Adrenal gland (tissue), 12 donors: ENCODE data around the gene ITGA2. TPM values are rescaled to one million over a fixed set of nuclear protein-coding genes. Genes with fewer than 3 reads are reported as not detected.

Experiments
- DNase-seq, 7 donors: peaks; one replicate each; pipeline ENCODE4 v3.0.0-alpha.2; 2019 to 2020
- H3K27ac ChIP-seq, 5 donors: fragments of 200-600 bp; sonication (generic) in 4 of 5; 1 replicate in 3 of 5; 2 replicates in 2 of 5; pipeline versions ENCODE4 v1.5.1 to v1.8.0; 2016 to 2020; ENCODE audit warnings: mild to moderate bottlenecking in 1 of 5
- H3K27me3 ChIP-seq: fragments of 200-600 bp; 2 replicates; pipeline ENCODE4 v1.8.0; 2021
- H3K36me3 ChIP-seq, 2 donors: fragments of 200-600 bp; replicated peaks in 1 of 2; 1 replicate in 1 of 2; 2 replicates in 1 of 2; pipeline versions ENCODE4 v1.5.1 to v1.8.0; 2018 to 2022
- H3K4me1 ChIP-seq, 2 donors: fragments of 200-600 bp; replicated peaks in 1 of 2; 1 replicate in 1 of 2; 2 replicates in 1 of 2; pipeline versions ENCODE4 v1.5.1 to v1.8.0; 2018 to 2021
- H3K4me3 ChIP-seq, 4 donors: fragments of 200-600 bp; sonication (generic) in 3 of 4; one replicate each; pipeline ENCODE4 v1.5.1; 2016 to 2018
- H3K9me3 ChIP-seq, 3 donors: fragments of 200-600 bp; sonication (generic) in 1 of 3; replicated peaks in 1 of 3; 1 replicate in 2 of 3; 2 replicates in 1 of 3; pipeline versions ENCODE4 v1.5.1 to v1.8.0; 2016 to 2021
- CTCF ChIP-seq, 6 experiments: fragments of 450-650 bp in 4 of 6; fragments of 200-600 bp in 2 of 6; sonication (generic) in 1 of 6; IDR thresholded peaks; 1 replicate in 5 of 6; 2 replicates in 1 of 6; pipeline versions ENCODE4 v1.5.1 to v1.8.0; 2016 to 2021; ENCODE audit warnings: antibody characterized with exemption in 6 of 6, mild to moderate bottlenecking in 2 of 6, moderate library complexity in 1 of 6
- POLR2A ChIP-seq, 2 donors: fragments of 450-650 bp; IDR thresholded peaks; one replicate each; pipeline ENCODE4 v1.6.1; 2017; ENCODE audit warnings: antibody characterized with exemption in 2 of 2, mild to moderate bottlenecking in 2 of 2, moderate library complexity in 1 of 2
- WGBS, 4 donors: extraction: QIAGEN DNeasy Blood & Tissue Kit in 2 of 4; methylation state at CpG; one replicate each; pipeline versions ENCODE4 v1.1.5 to v1.1.7; 2013 to 2017; 5-methylcytosine and 5-hydroxymethylcytosine counted together
- intact Hi-C, 2 donors: fragments of 100-400 bp; cut with DNase I; formaldehyde crosslinking; loops; one replicate each; pipeline versions ENCODE4 v1.14.1 to v1.15.0; 2022 to 2023
- polyA plus RNA-seq, 3 donors: library from polyadenylated mRNA; stranded (reverse); fragments of 200-250 nt in 2 of 3; fragments of 350-450 nt in 1 of 3; fragmentation: Illumina TruSeq in 1 of 3; extraction: RNeasy Lipid Tissue Mini Kit (QIAGEN cat#74804) in 1 of 3; gene quantifications; one replicate each; pipeline ENCODE4 v1.2.3, GENCODE V29; 2013 to 2014
- total RNA-seq, 9 donors: library from RNA; depleted of rRNA in 4 of 9; stranded (reverse); fragments of >200 nt in 4 of 9; fragments of 120-200 nt in 1 of 9; fragmentation: NEBNext Ultra II Directional in 1 of 9; extraction: Animal tissue kit (Norgen Biotek cat#: 25700) in 1 of 9; gene quantifications; one replicate each; pipeline versions ENCODE4 v1.1.0 to v1.2.4, GENCODE V29; 2013 to 2023
- donor health status: healthy with polysubstance abuse.
- donor health status: Bipolar disorder and iron deficiency.
- donor health status: DM: yes; HTN: yes; CAD: no.
- donor health status: DM: no; HTN: no; CAD: no.
- donor health status: DM: no; HTN: no; CAD: no.
- donor health status: DM: yes; HTN: yes; CAD: no.

ITGA2 gene
- total and polyA plus RNA-seq, 12 donors, result 1.8 to 127 (median 20.8) TPM

- DNase-seq, result peak; percentile 29 to 81 (median 74)
- intact Hi-C loops, result no loop called here
- 17 to 40% (median 27%) methylated on average over 2 of the region's 2 CpGs for WGBS, 4 donors
- H3K9me3 ChIP-seq, result no peaks in the 10 kb centered on the region
- TF ChIP-seq POLR2A (IDR thresholded peaks at IDR 0.05) (no peak), CTCF (IDR thresholded peaks at IDR 0.05) (no peak)
- H3K4me1 ChIP-seq, result peaks cover 0 to 10% of the 10 kb centered on the region in 2 donors
- no peak overlapping the region for H3K4me3 ChIP-seq
- no peaks in the 10 kb centered on the region for H3K27me3 ChIP-seq
- peaks cover 0 to 29% of the 10 kb centered on the region in 2 donors for H3K36me3 ChIP-seq
- peak overlapping the region in 1 of 5 donors; percentile 7 for H3K27ac ChIP-seq
Measured at GRCh38 chr5:53073348-53073747, 84.2 kb downstream of the ITGA2 start.

GRCh38 chr5:53076014-53076583 lies 86.9 kb downstream of the ITGA2 start:
- no peaks in the 10 kb centered on the region for H3K9me3 ChIP-seq
- H3K36me3 ChIP-seq, result peaks cover 0 to 41% of the 10 kb centered on the region in 2 donors
- DNase-seq, result no peak
- no peak overlapping the region for H3K4me3 ChIP-seq
- H3K27ac ChIP-seq, result no peak overlapping the region
- intact Hi-C loops, result no loop called here
- H3K27me3 ChIP-seq, result no peaks in the 10 kb centered on the region
- 68 to 81% (median 76%) methylated on average over 2 of the region's 2 CpGs for WGBS, 4 donors
- no peak for TF ChIP-seq POLR2A (IDR thresholded peaks at IDR 0.05)
- no peak for TF ChIP-seq CTCF (IDR thresholded peaks at IDR 0.05)
- peaks cover 0 to 10% of the 10 kb centered on the region in 2 donors for H3K4me1 ChIP-seq

- Histone ChIP-seq H3K36me3 (peaks cover 0 to 48% of the 10 kb centered on the region in 2 donors), H3K9me3 (no peaks in the 10 kb centered on the region), H3K27me3 (no peaks in the 10 kb centered on the region), H3K27ac (no peak overlapping the region), H3K4me3 (no peak overlapping the region), H3K4me1 (no peaks in the 10 kb centered on the region)
- no peak for DNase-seq
- WGBS, 4 donors, result 77 to 87% (median 82%) methylated on average over 4 of the region's 4 CpGs
- intact Hi-C loops, result no loop called here
- no peak for TF ChIP-seq CTCF (IDR thresholded peaks at IDR 0.05)
- TF ChIP-seq POLR2A (IDR thresholded peaks at IDR 0.05), result no peak
Measured at GRCh38 chr5:53080271-53080670, 91.1 kb downstream of the ITGA2 start.

GRCh38 chr5:53083927-53084326 lies 94.8 kb downstream of the ITGA2 start:
- Histone ChIP-seq H3K4me1 (peaks cover 0 to 4% of the 10 kb centered on the region in 2 donors), H3K9me3 (no peaks in the 10 kb centered on the region), H3K27ac (no peak overlapping the region), H3K36me3 (peaks cover 0 to 37% of the 10 kb centered on the region in 2 donors), H3K4me3 (no peak overlapping the region), H3K27me3 (no peaks in the 10 kb centered on the region)
- TF ChIP-seq POLR2A (IDR thresholded peaks at IDR 0.05) (no peak), CTCF (IDR thresholded peaks at IDR 0.05) (no peak)
- DNase-seq, result no peak
- intact Hi-C loops, result no loop called here
